PFSK-1 (cell line): ENCODE data around the gene PTGDS.

ENCODE experiments used
- FOXP2 ChIP-seq: optimal IDR thresholded peaks from 2 replicates; pipeline ENCODE3; 2011; ENCODE audit warnings: borderline replicate concordance, control low read depth, inconsistent platforms; ENCODE audit not compliant: insufficient read depth; ENCODE audit errors: extremely low read length, extremely low read depth
- POLR2AphosphoS5 ChIP-seq: IDR thresholded peaks from 2 replicates; pipeline ENCODE4 v1.6.1; 2012; ENCODE audit warnings: low read depth, mild to moderate bottlenecking, control low read depth, low read length, moderate library complexity
- SIN3A ChIP-seq: IDR thresholded peaks from 2 replicates; pipeline ENCODE4 v1.6.1; 2012; ENCODE audit warnings: mild to moderate bottlenecking, low read length, moderate library complexity, borderline replicate concordance; ENCODE audit not compliant: insufficient read depth
- TAF1 ChIP-seq: IDR thresholded peaks from 2 replicates; pipeline ENCODE4 v1.6.1; 2012; ENCODE audit warnings: low read length, control low read depth, borderline replicate concordance; ENCODE audit not compliant: insufficient read depth
- TF ChIP-seq, protein P1 (sequence below), 2 experiments: IDR thresholded peaks; 2 replicates each; pipeline versions ENCODE4 v1.6.1 to v1.8.0; 2011 to 2012; ENCODE audit warnings: low read depth in 2 of 2, low read length in 2 of 2, control low read depth in 1 of 2, inconsistent platforms in 1 of 2, mild to moderate bottlenecking in 1 of 2, moderate library complexity in 1 of 2; ENCODE audit not compliant: insufficient read depth in 1 of 2

Gene PTGDS

GRCh38 chr9:137026384-137026783 is 49.1 kb downstream of the PTGDS start:
- TF ChIP-seq, protein P1, sequence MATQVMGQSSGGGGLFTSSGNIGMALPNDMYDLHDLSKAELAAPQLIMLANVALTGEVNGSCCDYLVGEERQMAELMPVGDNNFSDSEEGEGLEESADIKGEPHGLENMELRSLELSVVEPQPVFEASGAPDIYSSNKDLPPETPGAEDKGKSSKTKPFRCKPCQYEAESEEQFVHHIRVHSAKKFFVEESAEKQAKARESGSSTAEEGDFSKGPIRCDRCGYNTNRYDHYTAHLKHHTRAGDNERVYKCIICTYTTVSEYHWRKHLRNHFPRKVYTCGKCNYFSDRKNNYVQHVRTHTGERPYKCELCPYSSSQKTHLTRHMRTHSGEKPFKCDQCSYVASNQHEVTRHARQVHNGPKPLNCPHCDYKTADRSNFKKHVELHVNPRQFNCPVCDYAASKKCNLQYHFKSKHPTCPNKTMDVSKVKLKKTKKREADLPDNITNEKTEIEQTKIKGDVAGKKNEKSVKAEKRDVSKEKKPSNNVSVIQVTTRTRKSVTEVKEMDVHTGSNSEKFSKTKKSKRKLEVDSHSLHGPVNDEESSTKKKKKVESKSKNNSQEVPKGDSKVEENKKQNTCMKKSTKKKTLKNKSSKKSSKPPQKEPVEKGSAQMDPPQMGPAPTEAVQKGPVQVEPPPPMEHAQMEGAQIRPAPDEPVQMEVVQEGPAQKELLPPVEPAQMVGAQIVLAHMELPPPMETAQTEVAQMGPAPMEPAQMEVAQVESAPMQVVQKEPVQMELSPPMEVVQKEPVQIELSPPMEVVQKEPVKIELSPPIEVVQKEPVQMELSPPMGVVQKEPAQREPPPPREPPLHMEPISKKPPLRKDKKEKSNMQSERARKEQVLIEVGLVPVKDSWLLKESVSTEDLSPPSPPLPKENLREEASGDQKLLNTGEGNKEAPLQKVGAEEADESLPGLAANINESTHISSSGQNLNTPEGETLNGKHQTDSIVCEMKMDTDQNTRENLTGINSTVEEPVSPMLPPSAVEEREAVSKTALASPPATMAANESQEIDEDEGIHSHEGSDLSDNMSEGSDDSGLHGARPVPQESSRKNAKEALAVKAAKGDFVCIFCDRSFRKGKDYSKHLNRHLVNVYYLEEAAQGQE (IDR thresholded peaks at IDR 0.05; ENCODE audit: insufficient read depth in 1 of 2, low read depth in 2 of 2, low read length in 2 of 2): no peak
- TF ChIP-seq POLR2AphosphoS5: no peak
- TF ChIP-seq TAF1: no peak
- no peak for TF ChIP-seq FOXP2
- no peak for TF ChIP-seq SIN3A

DNA sequence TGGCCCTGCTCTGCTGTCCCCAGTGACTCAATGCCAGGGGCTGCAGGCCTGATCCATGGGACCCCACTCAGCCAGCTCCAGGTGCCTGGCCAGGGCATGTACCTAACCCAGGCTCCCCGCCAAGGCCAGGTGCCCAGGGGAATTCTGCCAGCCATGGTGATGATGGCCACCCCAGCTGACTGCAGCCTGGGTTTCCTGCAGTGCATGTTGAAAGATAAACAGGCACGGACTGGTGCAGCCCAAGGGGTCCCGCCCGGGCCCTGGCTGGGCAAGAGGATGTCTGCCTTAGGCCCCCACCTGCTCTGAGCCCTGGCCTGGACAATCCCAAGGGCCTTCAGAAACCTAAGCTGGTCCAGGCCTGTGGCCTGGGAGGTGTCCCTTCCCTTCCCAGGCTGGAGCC is 49.5 kb downstream of the PTGDS start:
- no peak for TF ChIP-seq SIN3A
- TF ChIP-seq TAF1: no peak
- TF ChIP-seq, protein P1 (IDR thresholded peaks at IDR 0.05; ENCODE audit: insufficient read depth in 1 of 2, low read depth in 2 of 2, low read length in 2 of 2): no peak
- TF ChIP-seq FOXP2: no peak
- no peak for TF ChIP-seq POLR2AphosphoS5

GRCh38 chr9:137027369-137028262 is 50.3 kb downstream of the PTGDS start, which contains the start of gene ABCA2:
ABCA2 (minus strand) TSS chr9:137028237; CDS start chr9:137028140, 97 bp downstream.
- TF ChIP-seq, protein P1 (IDR thresholded peaks at IDR 0.05; ENCODE audit: insufficient read depth in 1 of 2, low read depth in 2 of 2, low read length in 2 of 2): no peak

GRCh38 chr9:137028263-137029057 is 51.2 kb downstream of the PTGDS start:
- TF ChIP-seq SIN3A: no peak
- no peak for TF ChIP-seq POLR2AphosphoS5

DNA sequence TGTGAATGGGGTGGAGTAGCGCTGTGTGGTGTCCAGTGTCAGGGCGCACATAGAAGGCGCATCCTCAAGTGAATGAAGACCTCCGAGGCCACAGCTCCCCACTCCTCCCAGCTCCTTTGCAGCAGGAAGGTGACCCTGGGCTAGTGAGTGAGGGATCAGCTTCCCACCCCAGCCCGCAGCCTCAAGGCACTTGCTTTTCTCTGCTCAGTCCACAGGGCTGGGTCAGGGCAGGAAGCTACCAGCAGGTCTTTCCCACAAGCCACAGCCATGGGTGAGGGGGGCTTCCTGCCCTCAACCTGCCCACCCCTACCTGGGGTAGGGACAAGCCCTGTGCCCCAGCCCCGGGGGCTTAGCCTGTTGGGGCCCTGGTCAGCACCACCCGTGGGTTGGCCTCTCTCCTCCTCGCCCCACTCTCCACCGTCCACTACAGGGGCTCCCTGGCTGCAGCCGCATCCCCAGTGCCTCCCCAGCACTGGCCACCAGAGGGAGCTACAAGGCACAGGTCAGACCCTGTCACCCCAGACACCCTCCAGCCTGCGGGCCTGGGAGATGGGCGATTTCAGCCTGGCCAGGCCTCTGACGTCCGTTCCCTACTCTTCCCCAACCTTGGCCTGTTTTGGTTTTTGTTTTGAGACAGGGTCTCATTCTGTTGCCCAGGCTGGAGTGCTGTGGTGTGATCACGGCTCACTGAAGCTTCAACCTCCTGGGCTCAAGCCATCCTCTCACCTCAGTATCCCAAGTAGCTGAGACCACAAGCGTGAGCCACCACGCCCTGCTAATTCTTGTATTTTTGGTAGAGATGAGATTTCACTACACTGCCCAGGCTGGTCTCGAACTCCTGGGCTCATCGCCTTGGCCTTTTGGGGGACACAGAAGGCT is 52.0 kb downstream of the PTGDS start:
- TF ChIP-seq, protein P1 (IDR thresholded peaks at IDR 0.05; ENCODE audit: insufficient read depth in 1 of 2, low read depth in 2 of 2, low read length in 2 of 2): no peak
- no peak for TF ChIP-seq TAF1
- TF ChIP-seq FOXP2: no peak
- TF ChIP-seq POLR2AphosphoS5: no peak
- TF ChIP-seq SIN3A: no peak
